Medulla oblongata (tissue), 1 donor: ENCODE data around the gene SYCP2.

Experiments used
- DNase-seq: peaks from one replicate; pipeline ENCODE4 v3.0.0-alpha.2; 2015; ENCODE audit errors: extremely low spot score

Gene SYCP2

DNA sequence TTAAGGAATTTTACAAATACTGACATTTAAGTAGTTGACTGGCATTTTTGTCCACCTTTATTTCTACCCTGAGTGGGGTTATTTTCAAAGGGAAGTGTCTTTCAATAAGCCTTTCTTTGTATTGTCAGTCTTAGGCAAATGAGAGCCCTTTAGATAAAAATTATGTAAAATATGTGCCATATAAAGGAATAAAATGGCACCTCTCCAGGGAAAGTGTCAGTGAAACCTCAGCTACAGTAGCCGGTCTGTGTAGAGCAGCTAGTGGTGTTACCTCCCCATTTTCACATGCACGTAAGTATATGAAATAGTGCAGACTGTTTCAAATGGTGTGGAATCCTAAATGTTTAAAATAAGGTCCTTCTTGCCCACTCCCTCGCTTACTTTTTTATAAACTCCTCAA, 11.7 kb upstream of the SYCP2 start:
- DNase-seq, result no peak

DNA sequence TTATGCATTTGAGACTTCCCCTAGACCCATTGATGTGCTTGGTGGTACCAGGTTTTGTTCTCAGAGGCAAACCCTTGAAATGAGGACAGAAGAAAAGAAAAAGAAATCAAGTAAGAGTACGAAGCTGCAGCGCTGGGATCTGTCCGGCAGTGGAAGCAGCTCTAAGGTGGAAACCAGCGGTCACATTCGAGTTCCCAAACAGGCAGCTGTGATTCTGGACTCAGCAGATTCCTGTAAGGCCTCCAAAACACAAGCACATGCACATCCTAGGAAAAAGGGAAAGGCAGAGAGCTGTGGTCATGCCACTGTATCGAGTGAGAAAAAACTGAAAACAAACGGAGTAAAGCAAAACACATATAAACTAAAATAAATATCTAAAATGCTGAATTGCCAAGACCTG, 11.3 kb upstream of the SYCP2 start:
- DNase-seq, result no peak

DNA sequence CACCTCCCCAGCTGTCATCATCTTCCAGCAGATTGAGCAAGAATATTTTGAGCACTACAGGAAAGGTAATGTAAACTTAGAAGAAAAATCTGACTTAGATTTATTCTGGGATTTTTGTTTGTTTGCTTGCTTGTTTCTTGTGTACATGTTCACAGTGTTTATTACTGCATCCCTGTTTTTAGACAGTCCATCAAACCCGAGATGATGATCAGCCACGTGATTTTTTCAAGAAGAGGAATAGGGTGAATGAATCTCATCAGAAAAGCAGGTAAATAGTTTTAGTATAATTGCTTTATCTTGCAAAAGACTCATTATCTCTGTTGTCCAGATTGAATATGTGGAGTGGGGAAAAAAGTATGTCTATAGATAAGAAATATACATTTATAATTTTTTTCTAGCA, 8.8 kb upstream of the SYCP2 start:
- DNase-seq, result no peak

DNA sequence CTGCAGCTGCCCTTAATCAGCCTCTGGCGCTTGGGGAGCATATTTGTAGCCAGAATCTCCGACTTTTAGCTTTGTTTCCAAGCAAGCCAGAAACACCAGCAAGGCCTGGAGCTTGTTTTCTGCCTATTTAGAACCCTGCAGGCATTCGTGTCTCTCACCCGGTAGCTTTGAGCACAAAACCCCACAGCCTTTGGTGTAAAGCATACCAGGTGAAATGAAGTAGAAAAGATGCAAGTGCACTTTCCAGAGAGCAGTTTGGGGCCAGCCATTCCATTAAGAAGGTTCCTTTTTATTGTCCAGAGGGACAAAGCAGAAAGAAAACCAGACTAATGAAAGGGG, 7.5 kb upstream of the SYCP2 start:
- no peak for DNase-seq

DNA sequence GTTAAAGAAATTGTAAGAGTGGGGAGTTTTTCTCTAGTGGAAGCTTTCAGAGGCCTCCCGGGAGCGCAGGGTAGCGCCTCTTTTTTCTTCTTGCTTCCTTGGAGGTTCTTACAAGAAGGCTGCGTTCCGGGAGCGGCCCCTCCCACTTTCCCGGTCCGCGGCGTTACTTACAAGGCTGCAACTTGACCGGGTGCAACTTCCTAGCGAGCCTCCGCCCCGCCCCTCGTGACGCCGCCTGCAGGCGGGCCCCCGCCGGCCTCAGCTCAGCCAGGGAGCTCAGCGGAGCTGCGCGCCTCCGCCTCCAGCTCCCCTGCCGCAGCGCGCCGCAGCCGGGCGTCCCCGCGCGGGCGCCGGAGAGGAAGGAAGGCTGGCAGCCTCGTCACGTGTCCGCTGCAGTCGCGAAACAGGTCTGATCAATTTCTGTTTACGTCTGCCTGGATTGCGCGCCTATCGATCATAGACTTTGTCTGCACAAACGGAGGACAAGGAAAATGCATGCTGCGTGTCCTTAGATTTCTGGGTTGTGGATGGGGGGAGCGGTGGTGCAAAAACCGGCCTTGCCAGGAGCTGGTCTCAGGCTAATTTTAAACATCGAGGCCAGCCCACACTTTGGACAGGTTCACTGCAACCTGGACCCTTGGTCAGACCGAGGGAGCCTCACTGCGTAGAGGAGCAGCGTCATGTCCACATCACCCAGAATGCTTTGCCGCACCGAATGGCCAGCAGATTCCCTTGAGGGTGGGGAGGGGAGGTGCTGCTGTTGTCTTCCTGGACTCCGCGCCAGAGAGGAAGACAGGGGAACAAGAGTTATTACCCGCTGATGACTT, 6.9 kb upstream of the SYCP2 start, which contains the start of the genes FAM217B and PPP1R3D:
Gene FAM217B (plus strand): TSS at position 261 of the 827 bp plus-strand sequence. CDS start 3,555 bp downstream, outside the sequence.
Gene PPP1R3D (minus strand): TSS at position 177 of the 827 bp plus-strand sequence. CDS start 374 bp downstream, outside the sequence.
- DNase-seq, result peak; percentile 96

DNA sequence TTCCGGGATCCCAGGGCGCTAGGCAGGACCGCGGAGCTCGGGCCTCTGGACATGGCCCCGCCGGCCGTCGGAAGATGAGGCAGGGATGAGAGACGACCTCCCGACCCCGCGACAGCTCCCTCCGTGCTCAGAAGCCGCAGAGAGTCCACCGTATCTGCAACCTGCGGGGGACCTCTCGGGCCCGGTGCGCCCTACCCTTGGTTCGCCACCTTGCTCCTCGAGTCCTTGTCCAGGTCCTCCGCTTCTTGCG, 6.4 kb upstream of the SYCP2 start:
- no peak for DNase-seq

DNA sequence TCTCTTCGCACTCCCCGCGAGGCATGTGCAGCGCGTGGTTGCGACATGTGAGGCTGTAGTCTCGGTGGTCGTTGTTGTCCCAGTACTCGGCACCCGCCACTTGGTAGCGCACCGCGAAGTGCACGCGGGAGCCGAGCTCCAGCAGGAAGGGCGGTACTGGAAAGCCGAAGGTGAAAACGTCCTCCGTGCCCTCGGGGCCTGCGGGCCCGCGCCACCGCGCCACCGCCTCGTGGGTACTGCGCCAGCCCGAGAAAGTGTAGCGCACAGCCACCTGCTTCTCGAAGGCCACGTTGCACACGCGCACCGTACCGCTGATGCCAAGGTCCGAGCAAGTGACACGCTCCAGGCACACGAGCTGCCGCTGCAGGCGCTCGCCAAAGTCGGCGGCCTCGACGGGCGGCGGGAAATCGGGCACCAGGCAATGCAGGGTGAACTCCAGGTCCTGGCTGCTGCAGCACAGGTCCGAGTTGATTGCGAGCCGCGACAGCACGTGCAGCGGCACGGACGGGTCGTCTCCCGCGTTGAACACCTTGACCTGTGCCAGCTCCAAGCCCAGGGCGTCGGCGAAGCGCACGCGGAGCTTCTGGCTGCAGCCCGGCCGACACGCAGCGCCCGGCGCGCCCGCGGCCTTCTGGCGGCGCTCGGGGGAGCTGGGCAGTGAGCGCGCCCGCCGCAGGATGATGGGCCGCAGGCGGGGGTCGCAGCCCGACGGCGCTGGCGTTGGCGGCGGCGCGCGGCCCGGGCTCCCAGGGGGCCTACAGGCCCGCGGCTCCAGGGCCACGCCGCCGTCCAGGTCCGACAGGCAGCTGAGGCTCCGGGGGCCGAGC, 5.8 kb upstream of the SYCP2 start:
- no peak for DNase-seq

DNA sequence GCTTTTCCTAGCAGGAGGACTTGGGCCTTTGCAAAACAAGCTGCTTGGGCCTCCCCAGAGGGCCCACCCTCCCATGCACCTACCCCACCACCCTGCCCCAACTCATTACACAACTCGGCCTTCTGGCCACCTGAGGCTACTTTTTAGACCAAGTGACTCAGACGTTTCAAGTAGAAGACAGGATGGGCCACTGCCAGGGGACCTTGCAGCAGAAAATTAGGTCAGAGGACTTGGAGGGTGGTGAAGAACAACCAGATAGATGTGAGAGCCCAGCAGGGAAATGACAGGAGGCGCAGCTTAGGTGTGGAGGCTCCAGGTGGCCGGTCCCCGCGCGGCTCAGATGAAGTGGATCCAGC, 5.2 kb upstream of the SYCP2 start:
- peak; percentile 30 for DNase-seq

DNA sequence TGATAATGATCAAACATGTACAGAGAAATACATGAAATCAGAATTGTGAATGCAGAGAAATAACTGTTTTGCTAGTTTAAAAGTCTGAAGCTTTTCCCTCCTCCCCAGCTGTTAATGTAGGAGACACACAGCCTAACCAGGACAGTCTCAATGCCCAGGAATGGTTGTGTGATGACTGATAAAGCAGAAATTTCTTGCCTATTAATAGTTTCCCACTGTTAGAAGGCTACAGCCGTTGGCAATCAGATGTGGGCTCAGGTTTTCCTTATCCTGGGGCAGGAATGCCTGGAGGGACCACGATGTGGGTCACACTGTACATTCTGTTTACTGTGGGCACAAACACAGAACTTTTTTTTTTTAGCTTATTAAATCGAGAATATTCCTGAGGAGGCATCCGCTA, 4.8 kb upstream of the SYCP2 start:
- no peak for DNase-seq

DNA sequence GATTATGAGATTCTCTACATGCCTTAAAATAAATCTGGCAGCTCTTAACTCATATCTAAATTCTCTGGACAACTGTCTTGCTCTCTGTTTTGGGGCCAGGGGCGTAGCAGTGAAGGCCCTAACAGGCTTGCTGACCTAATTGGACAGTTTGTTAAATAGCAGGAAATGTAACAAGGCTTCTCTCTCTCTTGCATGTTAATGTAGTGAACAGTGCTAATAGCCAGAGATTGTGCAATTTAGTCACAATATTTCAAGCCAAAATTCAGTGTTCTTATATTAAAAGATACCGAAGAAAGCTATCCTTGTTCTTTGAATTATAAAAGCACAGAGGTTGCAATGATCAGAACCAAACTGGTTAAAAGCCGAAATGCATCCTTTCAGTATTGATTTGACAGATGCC, 3.7 kb upstream of the SYCP2 start:
- DNase-seq, result peak; percentile 27

DNA sequence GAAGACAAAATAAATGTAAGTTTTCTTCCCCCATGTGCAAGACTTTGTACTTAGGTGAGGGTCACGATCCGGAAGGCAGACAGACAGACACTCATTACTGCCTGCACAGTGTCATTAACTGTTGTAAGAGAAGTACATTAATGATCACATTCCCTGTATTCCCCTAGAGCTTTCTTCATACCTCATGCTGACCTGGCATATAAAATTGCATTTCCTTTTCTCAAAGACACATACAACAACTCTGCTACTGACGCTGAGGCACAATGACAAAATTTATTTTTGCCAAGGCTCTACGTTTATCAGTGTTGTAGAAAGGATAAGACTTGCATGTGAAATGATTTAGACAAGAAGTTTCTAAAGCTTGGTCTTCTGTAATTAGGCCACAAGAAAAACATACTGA, 3.0 kb upstream of the SYCP2 start:
- DNase-seq, result no peak

DNA sequence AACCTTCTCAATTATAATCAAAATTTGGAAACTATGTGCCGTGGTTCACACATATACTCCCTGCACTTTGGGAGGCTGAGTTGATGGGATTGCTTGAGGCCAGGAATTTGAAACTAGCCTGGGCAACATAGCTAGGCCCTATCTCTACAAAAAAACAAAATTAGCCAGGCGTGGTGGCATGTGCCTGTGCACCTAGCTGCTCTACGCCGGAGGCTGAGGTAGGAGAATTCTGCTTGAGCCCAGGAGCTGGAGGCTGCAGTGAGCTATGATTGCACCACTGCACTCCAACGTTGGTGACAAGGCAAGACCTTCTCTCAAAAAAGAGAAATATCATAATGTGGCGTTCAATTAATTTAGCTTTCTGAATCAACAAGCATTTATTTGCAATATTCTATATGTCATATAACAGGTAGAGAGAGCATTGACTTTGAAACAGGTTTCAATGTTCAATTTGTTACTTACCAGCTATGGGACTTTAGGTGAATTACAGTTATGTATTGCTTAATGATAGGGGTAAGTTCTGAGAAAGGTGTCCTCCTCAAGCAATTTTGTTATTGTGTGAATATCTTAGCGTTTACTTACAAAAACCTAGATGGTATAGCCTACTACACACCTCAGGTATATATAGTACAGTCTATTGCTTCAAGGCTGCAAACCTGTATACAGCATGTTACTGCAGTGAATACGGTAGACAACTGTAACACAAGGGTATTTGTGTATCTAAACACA, 2.2 kb upstream of the SYCP2 start:
- DNase-seq, result no peak

DNA sequence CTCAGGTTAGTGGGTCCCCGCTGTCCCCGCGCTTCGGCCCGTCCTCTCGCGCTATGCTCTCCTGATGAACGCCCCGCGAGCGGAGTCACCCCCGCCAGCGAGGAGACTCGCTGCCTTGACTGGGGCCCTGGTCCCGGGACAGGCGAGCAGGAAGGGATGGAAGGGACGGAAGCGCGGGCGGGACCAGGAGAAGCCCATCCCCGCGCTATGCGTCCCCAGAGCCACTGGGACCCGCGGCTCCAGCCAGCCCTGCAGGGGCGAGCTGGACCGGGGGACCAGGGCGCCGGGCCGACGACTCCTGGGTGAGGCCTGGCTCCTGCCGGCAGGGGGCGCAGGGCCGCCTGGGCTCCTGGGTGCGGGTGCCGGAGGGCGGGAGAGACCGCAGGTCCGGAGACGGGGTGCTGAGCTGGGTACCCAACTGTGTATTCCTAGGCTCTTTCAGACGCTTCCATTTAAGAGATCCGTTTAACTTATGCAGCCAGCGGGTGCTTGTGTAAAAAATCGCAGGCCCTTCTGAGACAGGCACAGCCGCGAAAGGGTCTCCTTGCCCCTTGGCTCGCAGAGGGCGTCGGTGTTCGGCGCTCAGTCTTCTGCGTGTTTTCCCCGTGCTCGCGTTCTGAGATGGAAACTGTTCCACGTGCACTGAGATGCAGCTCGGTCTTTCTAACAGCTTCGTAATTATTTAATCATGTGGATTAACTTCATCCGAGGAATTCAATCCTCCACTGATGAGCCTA, 580 bp upstream of the SYCP2 start:
- DNase-seq, result peak; percentile 89

DNA sequence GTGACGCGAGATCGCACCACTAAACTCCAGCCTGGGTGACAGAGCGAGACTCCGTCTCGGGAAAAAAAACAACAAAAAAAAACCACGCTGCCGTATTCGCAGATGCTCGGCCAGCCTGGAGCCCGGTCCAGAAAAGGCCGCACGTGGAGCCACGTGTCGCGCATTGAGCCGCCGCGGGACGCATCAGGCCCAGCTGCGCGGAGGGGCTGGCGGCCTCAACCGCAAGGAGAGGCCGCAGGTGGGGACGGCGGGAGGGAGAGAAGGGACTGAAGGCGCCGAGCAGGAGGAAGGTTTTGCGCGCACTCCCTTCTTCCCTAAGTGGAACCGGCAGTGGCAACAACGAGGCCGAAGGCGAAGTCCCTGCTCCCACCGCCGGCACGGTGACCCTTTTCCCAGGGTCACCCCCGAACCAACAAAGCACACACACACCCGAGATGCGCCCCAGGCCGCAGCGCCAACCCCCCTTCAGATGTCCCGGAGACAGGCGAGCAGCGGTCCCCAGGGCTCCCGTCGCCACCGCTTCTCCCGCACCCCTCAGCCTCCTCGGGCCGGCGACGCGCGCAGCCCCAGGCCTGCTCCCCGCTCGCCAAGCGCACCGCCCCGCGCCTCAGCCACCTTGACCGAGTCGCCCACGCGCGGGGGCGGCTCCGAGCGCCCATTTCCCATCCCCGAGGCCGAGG, 681 bp downstream of the SYCP2 start:
- no peak for DNase-seq

DNA sequence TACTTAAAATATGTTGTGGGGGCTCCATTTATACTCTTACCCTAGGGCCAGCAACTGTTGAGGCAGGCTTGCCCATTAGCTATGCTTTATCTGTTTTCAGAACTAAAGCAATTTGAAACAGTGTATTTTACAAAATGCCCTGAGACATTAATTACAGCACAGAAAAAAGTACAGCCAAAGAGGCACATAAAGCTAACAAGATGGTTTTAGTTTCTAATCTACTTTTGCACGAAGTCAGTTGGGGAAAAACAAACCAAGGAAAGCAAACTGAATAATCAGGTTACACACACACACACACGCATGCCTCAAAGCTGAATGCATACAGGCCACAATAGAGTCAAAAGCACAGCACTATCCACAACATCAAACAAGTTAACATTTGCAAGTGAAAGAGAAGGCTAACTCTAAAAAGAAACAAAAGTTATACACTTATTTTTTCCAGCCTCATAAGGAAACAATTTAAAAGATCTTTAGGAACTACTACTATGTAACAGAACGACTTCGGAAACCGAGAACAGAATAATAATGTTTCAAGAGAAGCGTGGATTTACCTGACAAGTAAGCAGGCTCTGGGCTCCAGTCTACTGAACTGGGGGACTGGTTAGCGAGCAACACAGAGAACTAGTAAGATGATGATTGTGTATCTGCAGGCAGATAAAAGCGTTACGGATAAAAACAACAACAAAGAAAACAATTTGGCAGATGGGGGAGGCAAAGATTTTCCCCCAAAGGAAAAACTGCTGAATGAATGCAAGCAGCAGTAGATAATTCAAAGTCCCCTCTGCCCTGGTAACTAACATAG, 1.7 kb downstream of the SYCP2 start:
- no peak for DNase-seq

DNA sequence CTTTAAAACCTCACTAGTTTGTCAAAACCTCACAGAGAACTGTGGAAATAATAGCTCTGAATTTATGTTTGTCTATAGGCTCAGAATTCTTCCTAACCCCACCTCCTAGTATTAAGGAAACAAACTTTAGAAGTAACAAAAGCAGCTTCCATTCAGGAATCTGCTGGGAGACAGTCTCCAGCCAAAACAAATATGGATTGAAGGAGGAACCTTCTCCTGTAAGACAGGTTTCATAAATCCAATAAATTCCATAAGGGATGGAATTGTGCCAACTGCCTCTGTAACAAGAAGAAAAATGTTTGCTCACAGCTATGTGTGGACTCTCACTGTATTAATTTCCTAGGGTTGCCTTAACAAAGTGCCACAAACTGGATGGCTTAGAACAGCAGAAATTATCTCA, 7.5 kb downstream of the SYCP2 start:
- no peak for DNase-seq

DNA sequence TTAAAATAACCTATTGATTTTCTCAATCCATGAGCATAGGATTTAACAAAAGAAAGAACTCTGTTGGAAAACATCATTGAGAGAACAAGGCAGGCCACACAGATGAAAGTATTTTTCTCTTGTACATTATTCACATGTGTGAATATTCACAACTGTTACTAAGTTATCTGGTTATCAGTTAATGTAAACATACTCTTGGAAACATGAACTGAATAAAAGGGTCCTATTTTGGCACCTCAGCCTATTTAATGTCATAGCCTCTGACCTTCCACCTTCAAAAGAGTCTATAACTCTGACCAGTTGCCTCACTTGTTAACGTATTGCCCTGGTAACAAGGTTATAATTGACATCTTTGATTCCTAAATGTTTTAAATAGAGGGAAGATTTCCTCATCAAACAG, 8.1 kb downstream of the SYCP2 start:
- no peak for DNase-seq

DNA sequence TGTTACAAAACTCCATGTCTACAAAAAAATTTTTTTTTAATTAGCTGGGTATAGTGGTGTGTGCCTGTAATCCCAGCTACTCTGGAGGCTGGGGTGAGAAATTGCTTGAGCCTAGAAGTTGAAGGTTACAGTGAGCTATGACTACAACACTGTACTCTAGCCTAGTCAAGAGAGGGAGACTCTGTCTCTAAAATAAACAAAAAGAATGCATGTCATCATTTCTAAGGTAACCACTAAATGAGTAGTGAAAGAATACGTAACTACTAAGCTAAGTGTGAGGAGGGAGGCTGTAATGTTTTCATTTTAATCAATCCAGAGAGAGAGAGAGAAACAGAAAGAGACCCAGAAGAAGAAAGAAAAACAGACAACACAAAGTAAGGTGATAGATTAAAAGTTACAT, 9.9 kb downstream of the SYCP2 start:
- no peak for DNase-seq

DNA sequence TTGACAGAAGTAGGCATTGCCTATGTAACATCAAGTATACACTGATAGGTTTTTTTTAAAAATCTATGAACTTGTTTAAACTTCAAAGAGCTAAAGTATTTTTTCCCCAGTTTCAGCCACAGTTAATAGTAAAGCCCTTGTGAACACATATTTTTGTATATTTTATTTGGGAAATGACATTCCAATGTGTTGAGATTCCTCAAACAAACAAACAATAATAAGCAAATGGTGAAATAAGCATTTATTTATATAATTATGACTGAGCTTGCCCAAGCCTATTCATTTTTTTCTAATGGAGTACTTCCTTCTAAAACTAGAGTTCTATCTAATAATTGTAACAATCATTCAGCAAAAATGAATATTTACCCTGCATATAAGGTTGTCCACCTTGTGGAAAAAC, 12.5 kb downstream of the SYCP2 start:
- no peak for DNase-seq

DNA sequence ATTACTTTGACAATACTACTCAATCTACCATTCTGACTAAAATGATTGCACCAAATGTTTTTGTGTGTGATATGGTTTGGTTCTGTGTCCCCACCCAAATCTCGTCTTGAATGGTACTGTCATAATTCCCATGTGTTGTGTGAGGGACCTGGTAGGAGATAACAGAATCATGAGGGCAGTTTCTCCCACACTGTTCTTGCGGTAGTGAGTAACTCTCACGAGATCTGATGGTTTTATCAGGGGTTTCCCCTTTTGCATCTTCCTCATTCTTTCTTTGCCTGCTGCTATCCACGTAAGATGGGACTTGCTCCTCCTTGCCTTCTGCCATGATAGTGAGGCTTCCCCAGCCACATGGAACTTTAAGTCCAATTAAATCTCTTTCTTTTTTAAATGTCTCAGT, 20.8 kb downstream of the SYCP2 start:
- DNase-seq, result no peak

DNA sequence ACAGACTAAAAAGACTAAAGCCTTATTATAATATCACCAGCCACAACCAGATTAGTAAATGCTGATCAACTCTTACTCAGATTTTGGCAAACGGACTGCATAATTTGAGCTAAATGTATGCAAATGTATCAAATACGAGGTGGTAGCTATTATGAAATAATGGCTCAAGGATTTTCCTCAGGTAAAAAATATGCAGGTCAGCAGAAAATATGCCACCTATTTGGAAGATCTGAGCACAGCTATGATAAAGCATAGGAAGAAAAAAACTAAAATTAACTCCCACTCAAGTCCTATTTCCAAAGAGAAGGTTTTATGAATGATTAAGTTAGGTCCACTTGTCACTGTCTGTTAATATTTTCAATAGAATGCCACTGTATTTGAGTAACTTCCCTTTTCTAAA, 22.4 kb downstream of the SYCP2 start:
- DNase-seq, result no peak
